ENCODE data around the gene GSTM1.

GSTM1 gene

DNA sequence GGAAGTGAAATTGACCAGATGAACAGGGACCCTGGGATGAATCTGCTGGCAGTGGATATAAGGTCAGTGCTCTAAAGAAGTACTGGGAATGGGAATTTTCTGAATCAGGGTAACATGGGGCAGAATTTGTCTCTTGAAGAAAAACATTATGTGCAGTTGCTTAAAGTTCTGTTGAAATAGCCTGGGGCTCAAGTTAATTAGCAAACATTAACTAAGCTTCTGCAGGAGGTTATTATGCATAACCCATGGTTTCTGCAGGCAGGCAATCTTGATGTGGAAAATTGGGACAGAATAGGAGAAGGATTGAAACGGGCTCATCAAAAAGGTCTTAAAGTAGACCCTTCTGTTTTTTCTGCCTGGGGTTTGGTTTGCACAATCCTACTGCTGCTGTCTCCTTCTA lies 38.4 kb downstream of the GSTM1 start:
- POLR2A ChIA-PET: no interaction called here
- CTCF ChIA-PET: no interaction called here
- DNase-seq (ENCODE audit: low read depth, low spot score): no peak

GRCh38 chr1:109726728-109727373 lies 39.2 kb downstream of the GSTM1 start:
- ChIA-PET CTCF (interaction anchor here (1.1 kb wide), 1 partner anchor 27 kb away, joined by 3 read pairs; no protein-coding TSS in a partner anchor), POLR2A (no interaction called here)
- TF ChIP-seq CTCF (IDR thresholded peaks at IDR 0.05; ENCODE audit: insufficient read depth, low read length, missing control alignments): no peak
- H3K4me3 ChIP-seq (ENCODE audit: low read depth, low read length): no peak overlapping the region
- no peak for DNase-seq (ENCODE audit: low read depth, low spot score)

More for the DNA sequence above, 38.4 kb downstream of the GSTM1 start:
- TF ChIP-seq CTCF (IDR thresholded peaks at IDR 0.05; ENCODE audit: insufficient read depth, low read length, missing control alignments): no peak
- H3K4me3 ChIP-seq (ENCODE audit: low read depth, low read length): no peak overlapping the region

- DNase-seq (ENCODE audit: low read depth, low spot score): no peak
- H3K4me3 ChIP-seq (ENCODE audit: low read depth, low read length): no peak overlapping the region
- ChIA-PET CTCF (no interaction called here), POLR2A (no interaction called here)
- TF ChIP-seq CTCF (IDR thresholded peaks at IDR 0.05; ENCODE audit: insufficient read depth, low read length, missing control alignments): no peak
Measured at GRCh38 chr1:109728870-109729269, 41.3 kb downstream of the GSTM1 start.

- POLR2A ChIA-PET: no interaction called here
- no peak for TF ChIP-seq CTCF (IDR thresholded peaks at IDR 0.05; ENCODE audit: insufficient read depth, low read length, missing control alignments)
- no peak overlapping the region for H3K4me3 ChIP-seq (ENCODE audit: low read depth, low read length)
- no peak for DNase-seq (ENCODE audit: low read depth, low spot score)
- CTCF ChIA-PET: no interaction called here
Measured at GRCh38 chr1:109730666-109731065, 43.0 kb downstream of the GSTM1 start.

DNA sequence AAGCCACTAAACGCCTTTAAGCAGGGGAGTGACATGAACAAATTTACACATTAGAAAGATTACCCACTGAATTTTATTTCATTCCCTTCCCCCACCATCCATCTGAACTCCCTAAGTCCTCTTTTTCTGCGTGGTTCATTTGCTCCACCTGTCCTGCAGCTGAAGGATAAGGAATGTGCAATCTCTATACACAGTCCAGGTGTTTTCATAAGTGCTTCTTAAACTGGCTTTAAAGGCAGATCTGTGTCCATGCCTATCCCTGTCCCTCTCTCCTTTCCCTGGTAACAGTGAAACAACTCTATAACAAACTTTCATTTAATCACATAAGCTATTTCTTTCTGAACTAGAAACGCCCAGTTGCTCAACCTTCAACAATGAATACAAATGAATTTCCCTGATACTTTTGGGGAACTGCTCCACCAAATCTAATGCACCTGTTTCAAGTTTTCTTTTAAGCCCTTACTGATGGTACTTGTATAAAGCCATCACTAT lies 44.8 kb downstream of the GSTM1 start:
- CTCF ChIA-PET: no interaction called here
- POLR2A ChIA-PET: no interaction called here
- H3K4me3 ChIP-seq (ENCODE audit: low read depth, low read length): no peak overlapping the region
- TF ChIP-seq CTCF (IDR thresholded peaks at IDR 0.05; ENCODE audit: insufficient read depth, low read length, missing control alignments): no peak
- no peak for DNase-seq (ENCODE audit: low read depth, low spot score)

- ChIA-PET CTCF (interaction anchor here (0.9 kb wide), 2 partner anchors 19 to 83 kb away, joined by 3 read pairs; no protein-coding TSS in a partner anchor), POLR2A (no interaction called here)
- H3K4me3 ChIP-seq (ENCODE audit: low read depth, low read length): no peak overlapping the region
- no peak for DNase-seq (ENCODE audit: low read depth, low spot score)
- TF ChIP-seq CTCF (IDR thresholded peaks at IDR 0.05; ENCODE audit: insufficient read depth, low read length, missing control alignments): no peak
Measured at GRCh38 chr1:109733236-109733870, 45.7 kb downstream of the GSTM1 start.
